MM.1S (cell line): Measurements from ENCODE around the gene ATE1.

Source experiments
- EZH2 ChIP-seq: fragments of 300-600 bp; sonication (generic); optimal IDR thresholded peaks from 2 replicates; pipeline ENCODE3; 2017; ENCODE audit warnings: low read depth, mild to moderate bottlenecking, antibody characterized with exemption, low read length, mixed read lengths
- TF ChIP-seq, protein P1 (sequence below): fragments of 300-600 bp; sonication (generic); IDR thresholded peaks from 2 replicates; pipeline ENCODE4 v1.5.1; 2016; ENCODE audit warnings: antibody characterized with exemption, low read length, mixed read lengths

DNA sequence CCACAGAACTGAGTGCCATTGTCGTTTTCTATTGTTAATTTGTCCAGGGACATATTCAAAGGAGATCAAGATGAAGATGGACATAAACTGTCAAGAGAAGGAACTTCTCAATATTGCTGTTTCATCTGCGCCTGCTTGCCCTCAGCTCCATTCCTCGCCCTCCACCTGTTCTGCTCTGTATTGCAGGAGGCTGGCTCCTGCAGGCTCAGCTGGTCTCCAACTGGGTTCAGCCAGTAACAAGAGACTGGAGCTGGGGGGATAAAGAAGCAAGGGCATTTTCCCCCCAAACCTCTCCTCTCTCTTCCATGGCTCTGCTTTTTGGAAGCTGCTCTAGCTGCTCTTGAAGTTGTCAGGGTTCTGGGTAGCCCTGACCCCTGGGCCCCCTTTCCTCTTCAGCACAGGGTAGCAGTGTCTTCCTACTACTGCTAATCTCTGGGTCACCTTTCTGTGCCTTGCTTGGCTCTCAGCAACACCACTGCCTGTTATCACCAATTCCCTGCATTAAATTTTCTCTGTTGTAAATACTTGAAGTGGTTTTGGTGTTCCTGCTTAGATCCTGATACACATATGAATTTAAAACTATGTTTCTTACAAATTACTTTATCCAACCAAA is 180.6 kb downstream of the ATE1 start:
- TF ChIP-seq, protein P1, sequence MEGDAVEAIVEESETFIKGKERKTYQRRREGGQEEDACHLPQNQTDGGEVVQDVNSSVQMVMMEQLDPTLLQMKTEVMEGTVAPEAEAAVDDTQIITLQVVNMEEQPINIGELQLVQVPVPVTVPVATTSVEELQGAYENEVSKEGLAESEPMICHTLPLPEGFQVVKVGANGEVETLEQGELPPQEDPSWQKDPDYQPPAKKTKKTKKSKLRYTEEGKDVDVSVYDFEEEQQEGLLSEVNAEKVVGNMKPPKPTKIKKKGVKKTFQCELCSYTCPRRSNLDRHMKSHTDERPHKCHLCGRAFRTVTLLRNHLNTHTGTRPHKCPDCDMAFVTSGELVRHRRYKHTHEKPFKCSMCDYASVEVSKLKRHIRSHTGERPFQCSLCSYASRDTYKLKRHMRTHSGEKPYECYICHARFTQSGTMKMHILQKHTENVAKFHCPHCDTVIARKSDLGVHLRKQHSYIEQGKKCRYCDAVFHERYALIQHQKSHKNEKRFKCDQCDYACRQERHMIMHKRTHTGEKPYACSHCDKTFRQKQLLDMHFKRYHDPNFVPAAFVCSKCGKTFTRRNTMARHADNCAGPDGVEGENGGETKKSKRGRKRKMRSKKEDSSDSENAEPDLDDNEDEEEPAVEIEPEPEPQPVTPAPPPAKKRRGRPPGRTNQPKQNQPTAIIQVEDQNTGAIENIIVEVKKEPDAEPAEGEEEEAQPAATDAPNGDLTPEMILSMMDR = no peak
- TF ChIP-seq EZH2 = no peak
